ENCODE measurements around the gene UCN.

Gene UCN

DNA sequence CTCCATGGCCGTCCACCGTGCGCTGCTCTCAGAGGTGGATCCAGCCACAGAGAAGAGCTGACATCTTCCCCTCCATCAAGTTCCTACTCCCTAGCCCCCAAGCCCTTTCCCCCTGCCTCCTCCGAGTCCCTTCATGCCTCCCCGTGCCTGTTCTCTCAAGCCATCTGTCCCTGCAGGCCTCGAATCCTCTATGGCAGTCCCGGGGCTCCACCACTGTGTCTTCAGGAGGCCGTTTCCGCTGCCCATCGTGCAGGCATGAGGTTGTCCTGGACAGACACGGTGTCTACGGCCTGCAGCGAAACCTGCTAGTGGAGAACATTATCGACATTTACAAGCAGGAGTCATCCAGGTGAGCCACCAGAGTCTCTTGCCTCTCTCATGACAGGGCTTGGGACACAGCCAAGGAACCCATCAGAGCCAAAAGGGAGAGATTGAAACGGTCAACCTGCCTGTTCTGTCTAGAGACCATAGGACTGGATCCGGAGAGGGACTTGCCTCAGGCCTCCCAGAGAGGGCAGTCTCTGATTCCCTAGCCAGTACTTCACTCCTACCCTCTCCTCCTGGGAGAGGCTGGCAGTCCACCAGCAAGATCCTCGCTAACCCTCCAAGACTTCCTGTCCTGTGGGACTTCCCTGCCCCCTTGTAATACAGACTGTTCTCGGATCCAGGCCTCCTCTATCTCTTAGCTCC is 9.7 kb downstream of the UCN start:
- TF ChIP-seq NFIC (IDR thresholded peaks at IDR 0.05) (no peak), TCF12 (IDR thresholded peaks at IDR 0.05; ENCODE audit: low read depth) (no peak), CREB1 (IDR thresholded peaks at IDR 0.05; ENCODE audit: low read depth) (no peak), ZBTB7A (IDR thresholded peaks at IDR 0.05; ENCODE audit: low read depth) (no peak), TAF1 (IDR thresholded peaks at IDR 0.05; ENCODE audit: low read depth) (no peak), CEBPB (IDR thresholded peaks at IDR 0.05) (no peak), YY1 (IDR thresholded peaks at IDR 0.05; ENCODE audit: low read depth) (no peak), REST (IDR thresholded peaks at IDR 0.05; ENCODE audit: low read depth) (no peak), TEAD4 (IDR thresholded peaks at IDR 0.05) (no peak), RAD21 (IDR thresholded peaks at IDR 0.05; ENCODE audit: low read depth) (no peak), USF1 (IDR thresholded peaks at IDR 0.05) (no peak)
- TF ChIP-seq, protein P1, sequence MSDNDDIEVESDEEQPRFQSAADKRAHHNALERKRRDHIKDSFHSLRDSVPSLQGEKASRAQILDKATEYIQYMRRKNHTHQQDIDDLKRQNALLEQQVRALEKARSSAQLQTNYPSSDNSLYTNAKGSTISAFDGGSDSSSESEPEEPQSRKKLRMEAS (IDR thresholded peaks at IDR 0.05) = no peak

DNA sequence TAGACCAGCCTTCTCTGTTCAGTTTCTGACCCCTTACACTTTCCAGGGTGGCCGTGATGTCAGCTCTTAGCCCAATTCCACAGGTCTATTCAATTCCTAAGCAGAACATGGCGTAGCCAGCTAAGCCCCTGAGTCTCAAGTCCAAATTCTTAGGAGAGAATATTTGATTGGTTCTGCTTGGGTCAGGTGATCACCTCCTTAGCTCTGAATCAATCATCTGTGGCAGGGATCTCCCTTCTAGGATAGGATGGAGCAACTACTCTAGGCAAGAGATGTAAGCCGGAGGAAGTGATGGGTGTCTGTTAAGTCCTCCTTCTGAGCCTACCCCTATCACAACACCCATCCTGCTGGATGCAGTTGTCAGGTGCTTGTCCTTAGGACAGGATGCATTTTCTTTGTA is 11.1 kb downstream of the UCN start:
- TF ChIP-seq CEBPB (IDR thresholded peaks at IDR 0.05) (no peak), FOXM1 (IDR thresholded peaks at IDR 0.05; ENCODE audit: borderline replicate concordance, low read depth) (no peak), EGR1 (IDR thresholded peaks at IDR 0.05) (no peak), CREB1 (IDR thresholded peaks at IDR 0.05; ENCODE audit: low read depth) (no peak), EP300 (IDR thresholded peaks at IDR 0.05; ENCODE audit: borderline replicate concordance) (no peak)

- no peak for TF ChIP-seq NFIC (IDR thresholded peaks at IDR 0.05)
- no peak for TF ChIP-seq ZBTB7A (IDR thresholded peaks at IDR 0.05; ENCODE audit: low read depth)
- TF ChIP-seq TCF12 (IDR thresholded peaks at IDR 0.05; ENCODE audit: low read depth) = no peak
- no peak for TF ChIP-seq CEBPB (IDR thresholded peaks at IDR 0.05)
- TF ChIP-seq TAF1 (IDR thresholded peaks at IDR 0.05; ENCODE audit: low read depth) = no peak
- no peak for TF ChIP-seq YY1 (IDR thresholded peaks at IDR 0.05; ENCODE audit: low read depth)
- TF ChIP-seq REST (IDR thresholded peaks at IDR 0.05; ENCODE audit: low read depth) = no peak
- TF ChIP-seq USF1 (IDR thresholded peaks at IDR 0.05) = no peak
- no peak for TF ChIP-seq EGR1 (IDR thresholded peaks at IDR 0.05)
- TF ChIP-seq EP300 (IDR thresholded peaks at IDR 0.05; ENCODE audit: borderline replicate concordance) = no peak
- TF ChIP-seq, protein P1 (IDR thresholded peaks at IDR 0.05) = no peak
- no peak for TF ChIP-seq RAD21 (IDR thresholded peaks at IDR 0.05; ENCODE audit: low read depth)
- no peak for TF ChIP-seq CREB1 (IDR thresholded peaks at IDR 0.05; ENCODE audit: low read depth)
- no peak for TF ChIP-seq TEAD4 (IDR thresholded peaks at IDR 0.05)
These were observed 11.8 kb downstream of the UCN start for GRCh38 chr2:27296481-27296880.

- no peak for TF ChIP-seq CREB1 (IDR thresholded peaks at IDR 0.05; ENCODE audit: low read depth)
- no peak for TF ChIP-seq EGR1 (IDR thresholded peaks at IDR 0.05)
- no peak for TF ChIP-seq REST (IDR thresholded peaks at IDR 0.05; ENCODE audit: low read depth)
- TF ChIP-seq, protein P1 (IDR thresholded peaks at IDR 0.05) = no peak
- TF ChIP-seq TEAD4 (IDR thresholded peaks at IDR 0.05) = no peak
- TF ChIP-seq CEBPB (IDR thresholded peaks at IDR 0.05) = no peak
- TF ChIP-seq ZBTB7A (IDR thresholded peaks at IDR 0.05; ENCODE audit: low read depth) = no peak
- no peak for TF ChIP-seq NFIC (IDR thresholded peaks at IDR 0.05)
- TF ChIP-seq TAF1 (IDR thresholded peaks at IDR 0.05; ENCODE audit: low read depth) = no peak
- no peak for TF ChIP-seq EP300 (IDR thresholded peaks at IDR 0.05; ENCODE audit: borderline replicate concordance)
- TF ChIP-seq USF1 (IDR thresholded peaks at IDR 0.05) = no peak
- TF ChIP-seq FOXM1 (IDR thresholded peaks at IDR 0.05; ENCODE audit: borderline replicate concordance, low read depth) = no peak
- TF ChIP-seq RAD21 (IDR thresholded peaks at IDR 0.05; ENCODE audit: low read depth) = no peak
- no peak for TF ChIP-seq TCF12 (IDR thresholded peaks at IDR 0.05; ENCODE audit: low read depth)
These were observed 13.3 kb downstream of the UCN start for GRCh38 chr2:27294928-27295327.

Measured in Ishikawa (cell line).